ENCODE measurements around the gene ZNF385A. TPM values are rescaled to one million over a fixed set of nuclear protein-coding genes. Genes with fewer than 3 reads are reported as not detected.

Gene ZNF385A
- total RNA-seq, 3 donors from 2014 or later (not counting 1 experiment from before 2014, with no cell fraction given), result 5.4 to 9.8 (median 8.9) TPM

DNA sequence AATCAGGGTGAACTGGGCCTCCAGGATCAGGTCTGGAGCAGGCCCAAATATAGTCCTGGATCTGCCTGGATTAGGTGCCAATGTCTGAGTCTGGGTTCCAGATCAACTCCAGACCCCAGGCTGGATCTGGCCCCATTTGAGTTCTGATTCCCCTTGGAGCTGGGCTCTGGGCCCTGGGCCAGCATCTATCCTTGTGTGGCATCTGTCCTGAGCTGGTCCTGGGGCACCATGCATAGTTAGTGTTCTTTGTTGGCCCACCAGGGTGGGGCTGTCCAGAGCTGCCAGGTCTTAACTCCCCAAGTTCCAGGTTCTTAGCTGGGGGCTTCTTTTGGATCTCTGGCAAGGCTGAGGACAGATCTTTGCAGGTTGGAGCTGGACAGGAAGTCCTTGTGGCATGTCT lies 11.0 kb upstream of the ZNF385A start:
- H3K36me3 Mint-ChIP-seq, result no peaks in the 10 kb centered on the region
- TF ChIP-seq CTCF (IDR thresholded peaks at IDR 0.05), result no peak
- no peak for DNase-seq
- H3K9me3 Mint-ChIP-seq, result no peaks in the 10 kb centered on the region
- ATAC-seq, result no peak
- H3K4me3 Mint-ChIP-seq, result no peak overlapping the region
- Histone ChIP-seq H3K4me1 (ENCODE audit: control insufficient read depth, insufficient read depth, low read length) (peaks cover 39% of the 10 kb centered on the region), H3K36me3 (ENCODE audit: control insufficient read depth, insufficient read depth, low read length) (peaks cover 61% of the 10 kb centered on the region), H3K27ac (ENCODE audit: low read length) (no peak overlapping the region), H3K4me3 (ENCODE audit: low read length) (no peak overlapping the region), H3K27me3 (ENCODE audit: control insufficient read depth, insufficient read depth, low read length) (no peaks in the 10 kb centered on the region), H3K9me3 (ENCODE audit: control insufficient read depth, insufficient read depth, low read length) (no peaks in the 10 kb centered on the region)
- H3K27me3 Mint-ChIP-seq (ENCODE audit: low read depth in 2 of 2), result no peaks in the 10 kb centered on the region
- H3K4me1 Mint-ChIP-seq, result peaks cover 27 to 55% of the 10 kb centered on the region in 2 donors
- intact Hi-C loops (cut with micrococcal nuclease), result no loop called here
- H3K27ac Mint-ChIP-seq, result no peak overlapping the region

DNA sequence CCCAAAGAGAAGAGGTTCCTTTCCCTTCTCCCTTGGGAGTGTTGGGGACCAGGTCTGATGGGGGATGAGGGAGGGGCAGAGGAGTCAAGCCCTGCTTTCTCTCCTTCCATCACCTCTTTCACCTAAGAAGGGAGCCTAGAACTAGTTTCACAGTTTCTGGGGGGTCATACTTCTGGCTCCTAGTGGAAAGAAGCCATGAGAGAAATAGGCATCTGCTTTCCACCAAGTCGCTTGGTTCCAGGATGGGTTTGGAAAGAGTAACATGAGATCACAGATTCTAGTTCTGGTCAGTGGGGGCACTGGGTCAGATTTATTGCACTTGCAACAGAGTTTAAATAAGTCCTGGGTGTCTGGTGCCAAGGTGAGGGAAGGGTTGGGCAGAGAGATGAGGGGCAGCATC lies 10.5 kb upstream of the ZNF385A start:
- ATAC-seq (no peak), DNase-seq (no peak)
- WGBS (ENCODE audit: insufficient coverage), result 97% methylated on average over 1 of the region's 1 CpG
- TF ChIP-seq CTCF (IDR thresholded peaks at IDR 0.05), result no peak
- Histone ChIP-seq H3K4me3 (ENCODE audit: low read length) (no peak overlapping the region), H3K9me3 (ENCODE audit: control insufficient read depth, insufficient read depth, low read length) (no peaks in the 10 kb centered on the region), H3K4me1 (ENCODE audit: control insufficient read depth, insufficient read depth, low read length) (peaks cover 44% of the 10 kb centered on the region), H3K27me3 (ENCODE audit: control insufficient read depth, insufficient read depth, low read length) (no peaks in the 10 kb centered on the region), H3K36me3 (ENCODE audit: control insufficient read depth, insufficient read depth, low read length) (peaks cover 55% of the 10 kb centered on the region), H3K27ac (ENCODE audit: low read length) (no peak overlapping the region)
- H3K9me3 Mint-ChIP-seq, result no peaks in the 10 kb centered on the region
- H3K27ac Mint-ChIP-seq, result peak overlapping the region in 1 of 2 donors; percentile 79
- no peak overlapping the region for H3K4me3 Mint-ChIP-seq
- H3K27me3 Mint-ChIP-seq (ENCODE audit: low read depth in 2 of 2), result no peaks in the 10 kb centered on the region
- no peaks in the 10 kb centered on the region for H3K36me3 Mint-ChIP-seq
- peaks cover 27 to 51% of the 10 kb centered on the region in 2 donors for H3K4me1 Mint-ChIP-seq
- intact Hi-C loops (cut with micrococcal nuclease), result no loop called here

- H3K27ac Mint-ChIP-seq, result peak overlapping the region; percentile 56 to 79
- intact Hi-C loops (cut with micrococcal nuclease), result no loop called here
- H3K9me3 ChIP-seq (ENCODE audit: control insufficient read depth, insufficient read depth, low read length), result no peaks in the 10 kb centered on the region
- TF ChIP-seq CTCF (IDR thresholded peaks at IDR 0.05), result peak; percentile 66
- no peaks in the 10 kb centered on the region for H3K36me3 Mint-ChIP-seq
- DNase-seq (peak in 1 of 2 donors; percentile 70), ATAC-seq (no peak)
- H3K4me1 Mint-ChIP-seq, result peaks cover 25 to 54% of the 10 kb centered on the region in 2 donors
- H3K4me3 ChIP-seq (ENCODE audit: low read length), result no peak overlapping the region
- no peak overlapping the region for H3K27ac ChIP-seq (ENCODE audit: low read length)
- H3K4me1 ChIP-seq (ENCODE audit: control insufficient read depth, insufficient read depth, low read length), result peaks cover 47% of the 10 kb centered on the region
- H3K9me3 Mint-ChIP-seq, result no peaks in the 10 kb centered on the region
- no peaks in the 10 kb centered on the region for H3K27me3 ChIP-seq (ENCODE audit: control insufficient read depth, insufficient read depth, low read length)
- H3K36me3 ChIP-seq (ENCODE audit: control insufficient read depth, insufficient read depth, low read length), result peaks cover 48% of the 10 kb centered on the region
- H3K27me3 Mint-ChIP-seq (ENCODE audit: low read depth in 2 of 2), result no peaks in the 10 kb centered on the region
- H3K4me3 Mint-ChIP-seq, result peak overlapping the region; percentile 49
- WGBS (ENCODE audit: insufficient coverage), result 49% methylated on average over 4 of the region's 4 CpGs
These were observed 9.8 kb upstream of the ZNF385A start for GRCh38 chr12:54394281-54394719.

DNA sequence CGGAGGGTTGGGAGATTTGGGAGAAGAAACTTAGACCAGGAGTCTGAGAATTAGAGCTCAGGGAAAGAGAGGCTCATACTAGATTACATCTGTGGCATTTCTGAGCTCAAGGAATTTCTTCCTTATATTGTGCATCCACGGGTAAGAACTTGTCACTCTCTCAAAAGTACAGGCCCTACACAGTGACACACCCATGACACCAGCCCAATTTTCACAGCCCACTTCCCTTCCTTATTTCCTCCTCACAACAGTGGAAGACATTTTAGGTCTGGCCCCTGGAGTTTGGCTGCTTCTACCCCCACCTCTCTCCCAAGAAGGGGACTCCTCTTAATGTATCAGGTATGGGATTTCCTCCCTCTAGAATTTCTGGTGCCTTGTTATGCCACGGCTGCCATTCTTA lies 9.2 kb upstream of the ZNF385A start:
- Mint-ChIP-seq H3K27me3 (ENCODE audit: low read depth in 2 of 2) (no peaks in the 10 kb centered on the region), H3K9me3 (no peaks in the 10 kb centered on the region), H3K36me3 (no peaks in the 10 kb centered on the region), H3K4me3 (peak overlapping the region; percentile 49), H3K27ac (peak overlapping the region; percentile 56 to 79), H3K4me1 (peaks cover 22 to 50% of the 10 kb centered on the region in 2 donors)
- no peak for DNase-seq
- intact Hi-C loops (cut with micrococcal nuclease), result no loop called here
- Histone ChIP-seq H3K4me1 (ENCODE audit: control insufficient read depth, insufficient read depth, low read length) (peaks cover 50% of the 10 kb centered on the region), H3K9me3 (ENCODE audit: control insufficient read depth, insufficient read depth, low read length) (no peaks in the 10 kb centered on the region), H3K4me3 (ENCODE audit: low read length) (no peak overlapping the region), H3K36me3 (ENCODE audit: control insufficient read depth, insufficient read depth, low read length) (peaks cover 46% of the 10 kb centered on the region), H3K27ac (ENCODE audit: low read length) (peak overlapping the region; percentile 31), H3K27me3 (ENCODE audit: control insufficient read depth, insufficient read depth, low read length) (no peaks in the 10 kb centered on the region)
- WGBS (ENCODE audit: insufficient coverage), result 52% methylated on average over 2 of the region's 3 CpGs
- ATAC-seq, result no peak
- TF ChIP-seq CTCF (IDR thresholded peaks at IDR 0.05), result no peak

Measured in natural killer cell (primary cell).